Left ventricle myocardium superior (tissue), 1 donor: ENCODE measurements around the gene COPG2. TPM values are rescaled to one million over a fixed set of nuclear protein-coding genes. Genes with fewer than 3 reads are reported as not detected.
"Not testable (repeated sequence)": the region's sequence is repeated elsewhere in the genome, so short reads cannot be mapped to it uniquely, and the experiment has no call there.

Experiments
- ATAC-seq: fragments of 200-7000 bp; cut with Tn5 transposase; one replicate; pipeline ENCODE4 v1.9.1; 2020; ENCODE audit warnings: mild to moderate bottlenecking, moderate library complexity
- DNase-seq: peaks from one replicate; pipeline ENCODE4 v3.0.0-alpha.2; 2020
- intact Hi-C: fragments of 100-400 bp; cut with micrococcal nuclease; formaldehyde crosslinking; loops from one replicate; pipeline ENCODE4 v1.11.0; 2022
- long read RNA-seq: library from polyadenylated mRNA; unstranded; transcript quantifications from one replicate; pipeline ENCODE4 v2.0.0, GENCODE V29; 2021
- total RNA-seq: library from RNA; stranded (reverse); fragmentation: NEBNext Ultra II Directional; extraction: Animal tissue kit (Norgen Biotek cat#: 25700); gene quantifications from one replicate; pipeline ENCODE4 v1.2.1, GENCODE V29; 2021
- donor health status: DM: no; HTN: yes; CAD: no; lungs with severe emphysema.

The COPG2 gene
- 19.2 TPM for total RNA-seq
- long read RNA-seq, transcript COPG2-202 (24 exons, 3,134 nt): major isoform, 13 of 20 reads
- long read RNA-seq, partial matches to known transcripts: 4 of 20 reads
- long read RNA-seq, other reads (novel, unspliced or antisense): 2 of 20 reads

GRCh38 chr7:130668258-130669084, at the start of gene COPG2:
COPG2 (minus strand) TSS chr7:130668748; CDS start chr7:130668668, 80 bp downstream.
- DNase-seq (peak; percentile 94), ATAC-seq (peak; percentile 100)
- intact Hi-C loops: no loop called here

- DNase-seq: no peak
- intact Hi-C loops: no loop called here
- ATAC-seq: no peak
Measured at GRCh38 chr7:130712416-130712815, 43.9 kb upstream of the COPG2 start.

- DNase-seq: no peak
- ATAC-seq: no peak
- intact Hi-C loops: no loop called here
Measured at GRCh38 chr7:130708766-130709165, 40.2 kb upstream of the COPG2 start.

- ATAC-seq (no peak), DNase-seq (no peak)
- intact Hi-C loops: no loop called here
Measured at GRCh38 chr7:130708001-130708400, 39.5 kb upstream of the COPG2 start.

- no peak for DNase-seq
- no peak for ATAC-seq
- intact Hi-C loops: no loop called here
Measured at GRCh38 chr7:130703851-130704250, 35.3 kb upstream of the COPG2 start.

GRCh38 chr7:130701650-130702049, 33.1 kb upstream of the COPG2 start:
- DNase-seq (no peak), ATAC-seq (no peak)
- intact Hi-C loops: no loop called here

- ATAC-seq (no peak), DNase-seq (no peak)
- intact Hi-C loops: no loop called here
Measured at GRCh38 chr7:130700760-130701159, 32.2 kb upstream of the COPG2 start.

GRCh38 chr7:130699686-130700085, 31.1 kb upstream of the COPG2 start:
- no peak for DNase-seq
- intact Hi-C loops: no loop called here

GRCh38 chr7:130697820-130698219, 29.3 kb upstream of the COPG2 start:
- DNase-seq (no peak), ATAC-seq (no peak)
- intact Hi-C loops: no loop called here

More at GRCh38 chr7:130699686-130700085, 31.1 kb upstream of the COPG2 start:
- ATAC-seq: no peak

- ATAC-seq (no peak), DNase-seq (no peak)
- intact Hi-C loops: no loop called here
Measured at GRCh38 chr7:130695840-130696239, 27.3 kb upstream of the COPG2 start.

- intact Hi-C loops, ATAC-seq, DNase-seq: not testable (repeated sequence)
Measured at GRCh38 chr7:130692396-130692795, 23.8 kb upstream of the COPG2 start.

GRCh38 chr7:130689683-130690082, 21.1 kb upstream of the COPG2 start:
- no peak for ATAC-seq
- intact Hi-C loops: no loop called here
- DNase-seq: no peak

GRCh38 chr7:130683026-130683425, 14.5 kb upstream of the COPG2 start:
- intact Hi-C loops: no loop called here
- DNase-seq: no peak
- no peak for ATAC-seq

GRCh38 chr7:130674456-130674855, 5.9 kb upstream of the COPG2 start:
- DNase-seq (no peak), ATAC-seq (no peak)
- intact Hi-C loops: no loop called here

GRCh38 chr7:130673066-130673465, 4.5 kb upstream of the COPG2 start:
- ATAC-seq (no peak), DNase-seq (no peak)
- intact Hi-C loops: no loop called here

- ATAC-seq (no peak), DNase-seq (no peak)
- intact Hi-C loops: no loop called here
Measured at GRCh38 chr7:130672146-130672545, 3.6 kb upstream of the COPG2 start.

GRCh38 chr7:130669085-130669700, 645 bp upstream of the COPG2 start:
- intact Hi-C loops: no loop called here
- no peak for DNase-seq
- ATAC-seq: no peak

GRCh38 chr7:130667593-130668257, 823 bp downstream of the COPG2 start:
- intact Hi-C loops: no loop called here
- DNase-seq (no peak), ATAC-seq (no peak)

- DNase-seq (no peak), ATAC-seq (no peak)
- intact Hi-C loops: no loop called here
Measured at GRCh38 chr7:130662426-130662825, 6.1 kb downstream of the COPG2 start.

- DNase-seq (no peak), ATAC-seq (no peak)
- intact Hi-C loops: no loop called here
Measured at GRCh38 chr7:130655286-130655685, 13.3 kb downstream of the COPG2 start.
